H1 (cell line): ENCODE measurements around the gene ARL6IP4. TPM values are rescaled to one million over a fixed set of nuclear protein-coding genes. Genes with fewer than 3 reads are reported as not detected.

Experiments
- CTCF ChIA-PET: fragments of 300-600 bp; sonication (Branson Sonifier 250); formaldehyde crosslinking; loops from one replicate; lab custom pipeline; 2021; ENCODE audit not compliant: partially characterized antibody; lab: Charles Lee
- POLR2A ChIA-PET: fragments of 300-600 bp; sonication (Branson Sonifier 250); formaldehyde crosslinking; loops from one replicate; lab custom pipeline; 2021; ENCODE audit warnings: inconsistent platforms; ENCODE audit not compliant: partially characterized antibody; lab: Charles Lee
- DNase-seq, 2 experiments: peaks; one replicate each; pipeline versions ENCODE4 v3.0.0 to v3.0.0-alpha.2; 2010 to 2022; ENCODE audit warnings: low spot score in 2 of 2, low read depth in 1 of 2, mixed read lengths in 1 of 2
- FAIRE-seq: peaks from 2 replicates; lab custom pipeline; 2011; peaks lifted over from hg19 to GRCh38; lab: Jason Lieb, UNC
- H2AFZ ChIP-seq: 2 replicates; pipeline ENCODE4 v1.8.1; 2012; ENCODE audit warnings: low read length, inconsistent platforms
- H2AK5ac ChIP-seq: 2 replicates; pipeline ENCODE4 v1.6.1; 2013; ENCODE audit warnings: low read depth, low read length
- H2BK120ac ChIP-seq: replicated peaks from 2 replicates; pipeline ENCODE3; 2013; ENCODE audit warnings: low read depth, low read length, inconsistent platforms
- H2BK12ac ChIP-seq: 2 replicates; pipeline ENCODE4 v1.6.1; 2013; ENCODE audit warnings: low read depth, low read length
- H2BK15ac ChIP-seq: 2 replicates; pipeline ENCODE4 v1.6.1; 2013; ENCODE audit warnings: low read length
- H2BK20ac ChIP-seq: 2 replicates; pipeline ENCODE4 v1.6.1; 2013; ENCODE audit warnings: low read length
- H2BK5ac ChIP-seq: 2 replicates; pipeline ENCODE4 v1.6.1; 2013; ENCODE audit warnings: low read depth, low read length
- H3K14ac ChIP-seq: 2 replicates; pipeline ENCODE4 v1.6.1; 2013; ENCODE audit warnings: inconsistent platforms; ENCODE audit not compliant: insufficient read length
- H3K18ac ChIP-seq: 2 replicates; pipeline ENCODE4 v1.6.1; 2013; ENCODE audit warnings: low read length; ENCODE audit errors: extremely low read depth
- H3K23ac ChIP-seq: 2 replicates; pipeline ENCODE4 v1.6.1; 2013; ENCODE audit warnings: inconsistent platforms; ENCODE audit not compliant: insufficient read length
- H3K23me2 ChIP-seq: 2 replicates; pipeline ENCODE4 v1.6.1; 2013; ENCODE audit warnings: low read depth, low read length
- H3K27ac ChIP-seq: 2 replicates; pipeline ENCODE4 v1.6.1; 2011; ENCODE audit warnings: low read depth, low read length, inconsistent platforms
- H3K27me3 ChIP-seq, 4 experiments: replicated peaks in 1 of 4; 1 replicate in 1 of 4; 2 replicates in 3 of 4; pipeline versions ENCODE4 v1.6.1 to v1.8.1; 2011 to 2013; ENCODE audit warnings: low read length in 3 of 4, mild to moderate bottlenecking in 3 of 4, inconsistent platforms in 2 of 4, mixed read lengths in 2 of 4, moderate library complexity in 1 of 4; ENCODE audit not compliant: control insufficient read depth in 3 of 4, insufficient read depth in 3 of 4; ENCODE audit errors: extremely low read depth in 1 of 4
- H3K36me3 ChIP-seq, 4 experiments: 2 replicates each; pipeline versions ENCODE4 v1.6.1 to v1.8.1; 2011 to 2013; ENCODE audit warnings: mild to moderate bottlenecking in 4 of 4, low read length in 3 of 4, moderate library complexity in 2 of 4, control low read depth in 1 of 4, inconsistent platforms in 1 of 4; ENCODE audit not compliant: insufficient read depth in 4 of 4, control insufficient read depth in 2 of 4
- H3K4ac ChIP-seq: replicated peaks from 2 replicates; pipeline ENCODE3; 2013; ENCODE audit warnings: low read length, low read depth, mixed read lengths, inconsistent platforms; ENCODE audit not compliant: insufficient read length
- H3K4me1 ChIP-seq, 4 experiments: replicated peaks in 1 of 4; 1 replicate in 1 of 4; 2 replicates in 3 of 4; pipeline versions ENCODE4 v1.6.1 to v1.8.1; 2011 to 2013; ENCODE audit warnings: low read length in 3 of 4, inconsistent platforms in 2 of 4, mixed read lengths in 1 of 4; ENCODE audit not compliant: insufficient read depth in 4 of 4, control insufficient read depth in 3 of 4
- H3K4me2 ChIP-seq, 2 experiments: 2 replicates each; pipeline versions ENCODE4 v1.6.1 to v1.8.1; 2011 to 2013; ENCODE audit warnings: low read depth in 2 of 2, low read length in 2 of 2, control low read depth in 1 of 2, inconsistent platforms in 1 of 2, mild to moderate bottlenecking in 1 of 2; ENCODE audit not compliant: insufficient read depth in 1 of 2
- H3K4me3 ChIP-seq, 4 experiments: fragments of 200-600, 300-600 bp in 1 of 4; sonication (generic), shearing (Covaris generic), sonication (Bioruptor Twin) in 1 of 4; 2 replicates each; pipeline versions ENCODE4 v1.5.1 to v1.8.1; 2011 to 2016; ENCODE audit warnings: low read length in 4 of 4, low read depth in 3 of 4, control low read depth in 2 of 4, inconsistent platforms in 2 of 4, mild to moderate bottlenecking in 2 of 4, mixed read lengths in 1 of 4, moderate library complexity in 1 of 4; ENCODE audit not compliant: insufficient read depth in 2 of 4; ENCODE audit errors: extremely low read depth in 1 of 4
- H3K56ac ChIP-seq: replicated peaks from 2 replicates; pipeline ENCODE3; 2013; ENCODE audit warnings: low read depth, mild to moderate bottlenecking, mixed read lengths, low read length, inconsistent platforms; ENCODE audit not compliant: insufficient read length
- H3K79me1 ChIP-seq: 2 replicates; pipeline ENCODE4 v1.6.1; 2013; ENCODE audit warnings: low read depth, low read length, control low read depth
- H3K79me2 ChIP-seq, 2 experiments: 2 replicates each; pipeline versions ENCODE4 v1.6.1 to v1.8.1; 2012 to 2013; ENCODE audit warnings: low read length in 2 of 2, mild to moderate bottlenecking in 2 of 2, inconsistent platforms in 1 of 2; ENCODE audit not compliant: insufficient read depth in 2 of 2, control insufficient read depth in 1 of 2
- H3K9ac ChIP-seq, 4 experiments: replicated peaks in 1 of 4; 1 replicate in 1 of 4; 2 replicates in 3 of 4; pipeline versions ENCODE4 v1.6.1 to v1.8.1; 2011 to 2013; ENCODE audit warnings: low read depth in 3 of 4, low read length in 3 of 4, control low read depth in 2 of 4, mild to moderate bottlenecking in 2 of 4, moderate library complexity in 2 of 4, inconsistent platforms in 1 of 4; ENCODE audit errors: extremely low read depth in 1 of 4
- H3K9me3 ChIP-seq, 2 experiments: 2 replicates each; pipeline versions ENCODE4 v1.6.1 to v1.8.1; 2012 to 2013; ENCODE audit warnings: mild to moderate bottlenecking in 2 of 2, moderate library complexity in 2 of 2, control low read depth in 1 of 2, inconsistent platforms in 1 of 2, low read depth in 1 of 2, low read length in 1 of 2, mixed read lengths in 1 of 2; ENCODE audit not compliant: insufficient read depth in 2 of 2
- H4K20me1 ChIP-seq, 2 experiments: replicated peaks in 1 of 2; 2 replicates each; pipeline versions ENCODE3 to v1.8.1; 2011 to 2013; ENCODE audit warnings: inconsistent platforms in 2 of 2, low read length in 2 of 2, mild to moderate bottlenecking in 1 of 2; ENCODE audit not compliant: insufficient read depth in 2 of 2, control insufficient read depth in 1 of 2
- H4K5ac ChIP-seq: 2 replicates; pipeline ENCODE4 v1.6.1; 2013; ENCODE audit warnings: low read length, low read depth, mixed read lengths, inconsistent platforms; ENCODE audit not compliant: insufficient read length
- H4K8ac ChIP-seq: 2 replicates; pipeline ENCODE4 v1.8.0; 2013; ENCODE audit warnings: mild to moderate bottlenecking, moderate library complexity, low read length, inconsistent platforms; ENCODE audit not compliant: insufficient read depth; ENCODE audit errors: extremely low read depth
- H4K91ac ChIP-seq: replicated peaks from 2 replicates; pipeline ENCODE3; 2013; ENCODE audit warnings: low read length, mixed read lengths, inconsistent platforms; ENCODE audit not compliant: insufficient read length
- KDM1A ChIP-seq: fragments of 200-600, 300-600 bp; sonication (generic); IDR thresholded peaks from 2 replicates; pipeline ENCODE4 v1.7.1; 2016; ENCODE audit warnings: mild to moderate bottlenecking, low read length, borderline replicate concordance
- KDM4A ChIP-seq: IDR thresholded peaks from one replicate; pipeline ENCODE4 v1.7.1; 2012; ENCODE audit warnings: low read depth, mild to moderate bottlenecking, moderate library complexity, low read length, inconsistent platforms; ENCODE audit not compliant: severe bottlenecking
- POU5F1 ChIP-seq: IDR thresholded peaks from 2 replicates; pipeline ENCODE4 v1.6.1; 2011; ENCODE audit warnings: low read depth, mild to moderate bottlenecking, low read length, moderate library complexity
- RNF2 ChIP-seq: fragments of 200-900, 300-1000 bp; sonication (generic); IDR thresholded peaks from 2 replicates; pipeline ENCODE4 v1.7.1; 2016; ENCODE audit warnings: borderline replicate concordance, low read depth, mild to moderate bottlenecking, antibody characterized with exemption, low read length; ENCODE audit not compliant: poor library complexity, severe bottlenecking; ENCODE audit errors: missing control alignments
- SIN3A ChIP-seq, 2 experiments: IDR thresholded peaks in 1 of 2; conservative IDR thresholded peaks in 1 of 2; 2 replicates each; pipeline ENCODE4 v1.6.1; 2011 to 2012; ENCODE audit warnings: low read length in 2 of 2, improper control_type of control experiment in 1 of 2, low read depth in 1 of 2, mild to moderate bottlenecking in 1 of 2
- WGBS, 2 experiments: shearing (Covaris generic) in 1 of 2; methylation state at CpG; one replicate each; pipeline versions ENCODE4 v1.1.6 to v1.1.7; 2013 to 2015; ENCODE audit warnings: low lambda C conversion rate in 2 of 2, mixed read lengths in 2 of 2, inconsistent platforms in 1 of 2, low coverage in 1 of 2, missing lambda C conversion rate in 1 of 2; ENCODE audit not compliant: insufficient replicate concordance in 2 of 2, insufficient coverage in 1 of 2, insufficient read length in 1 of 2; ENCODE audit errors: extremely low coverage in 1 of 2, missing lambda C conversion rate in 1 of 2; 5-methylcytosine and 5-hydroxymethylcytosine counted together
- polyA plus RNA-seq, 7 experiments: library from polyadenylated mRNA; depleted of rRNA in 3 of 7; stranded (reverse) in 5 of 7; unstranded in 2 of 7; fragments of >200 nt in 5 of 7; fragments of 200-250 nt in 2 of 7; gene quantifications; 1 replicate in 5 of 7; 2 replicates in 1 of 7; 4 replicates in 1 of 7; pipeline versions ENCODE4 v1.2.1 to v1.2.3, GENCODE V29; 2011 to 2013; ENCODE audit warnings: missing spikeins in 2 of 7, mixed read lengths in 2 of 7
- total RNA-seq: library from RNA; stranded (reverse); fragmentation: NEBNext Ultra II Directional; extraction: Animal tissue kit (Norgen Biotek cat#: 25700); gene quantifications from 2 replicates; pipeline ENCODE4 v1.2.1, GENCODE V29; 2021
- TF ChIP-seq, protein P1 (sequence below): IDR thresholded peaks from 2 replicates; pipeline ENCODE4 v1.6.1; 2012; ENCODE audit warnings: inconsistent platforms

The ARL6IP4 gene
- total and polyA plus RNA-seq, 2 of the 8 experiments (the other 6 are each of a cell fraction or from before 2014, with no cell fraction given): 76.4 to 109 TPM

- CTCF ChIA-PET: interaction anchor here (0.7 to 1.6 kb wide), 3 partner anchors 11 to 70 kb away, joined by 3 to 6 read pairs (median 3); no protein-coding TSS in a partner anchor
- H2BK20ac ChIP-seq: no peak overlapping the region
- H3K36me3 ChIP-seq: no peaks in the 10 kb centered on the region
- WGBS, 2 experiments: 94% methylated on average over 6 of the region's 8 CpGs; no CpG with 5 or more reads in 1 of the 2 experiments
- no peaks in the 10 kb centered on the region for H3K4me1 ChIP-seq
- H4K8ac ChIP-seq: no peak overlapping the region
- no peak overlapping the region for H2BK15ac ChIP-seq
- no peak overlapping the region for H3K27ac ChIP-seq
- H3K4me3 ChIP-seq: no peak overlapping the region
- no peak for FAIRE-seq
- no peaks in the 10 kb centered on the region for H3K9me3 ChIP-seq
- no peak overlapping the region for H2BK5ac ChIP-seq
- POLR2A ChIA-PET: no interaction called here
- no peak overlapping the region for H3K14ac ChIP-seq
- H2BK120ac ChIP-seq: no peak overlapping the region
- H4K91ac ChIP-seq: no peak overlapping the region
- H3K79me2 ChIP-seq: no peaks in the 10 kb centered on the region
- H4K5ac ChIP-seq: no peak overlapping the region
- H3K9ac ChIP-seq: no peak overlapping the region
- no peaks in the 10 kb centered on the region for H3K23me2 ChIP-seq
- no peak overlapping the region for H3K56ac ChIP-seq
- no peak overlapping the region for H2BK12ac ChIP-seq
- H2AFZ ChIP-seq: no peak overlapping the region
- DNase-seq: no peak
- TF ChIP-seq, protein P1, sequence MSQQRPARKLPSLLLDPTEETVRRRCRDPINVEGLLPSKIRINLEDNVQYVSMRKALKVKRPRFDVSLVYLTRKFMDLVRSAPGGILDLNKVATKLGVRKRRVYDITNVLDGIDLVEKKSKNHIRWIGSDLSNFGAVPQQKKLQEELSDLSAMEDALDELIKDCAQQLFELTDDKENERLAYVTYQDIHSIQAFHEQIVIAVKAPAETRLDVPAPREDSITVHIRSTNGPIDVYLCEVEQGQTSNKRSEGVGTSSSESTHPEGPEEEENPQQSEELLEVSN: no peak
- TF ChIP-seq RNF2 (no peak), KDM4A (no peak), KDM1A (no peak), SIN3A (conservative IDR thresholded peaks at IDR 0.05 in 1 of 2, IDR thresholded peaks at IDR 0.05 in 1 of 2; ENCODE audit: low read depth in 1 of 2, low read length in 2 of 2) (no peak), POU5F1 (no peak)
- H3K79me1 ChIP-seq: no peaks in the 10 kb centered on the region
- peaks cover 0 to 1% of the 10 kb centered on the region in 2 experiments for H4K20me1 ChIP-seq
- no peak overlapping the region for H3K23ac ChIP-seq
- no peak overlapping the region for H3K4me2 ChIP-seq
- H3K27me3 ChIP-seq: no peaks in the 10 kb centered on the region
- no peak overlapping the region for H2AK5ac ChIP-seq
- H3K18ac ChIP-seq: no peak overlapping the region
- no peak overlapping the region for H3K4ac ChIP-seq
Observed at GRCh38 chr12:122935318-122935717, 45.2 kb upstream of the ARL6IP4 start.
